ENCODE measurements around the gene PCSK5.

Gene PCSK5

GRCh38 chr9:76136986-76137385, 246.5 kb downstream of the PCSK5 start:
- H3K36me3 ChIP-seq, result no peaks in the 10 kb centered on the region
- no peak overlapping the region for H3K4me3 ChIP-seq (ENCODE audit: low read depth in 1 of 2, low read length in 1 of 2)
- TF ChIP-seq, protein P1, sequence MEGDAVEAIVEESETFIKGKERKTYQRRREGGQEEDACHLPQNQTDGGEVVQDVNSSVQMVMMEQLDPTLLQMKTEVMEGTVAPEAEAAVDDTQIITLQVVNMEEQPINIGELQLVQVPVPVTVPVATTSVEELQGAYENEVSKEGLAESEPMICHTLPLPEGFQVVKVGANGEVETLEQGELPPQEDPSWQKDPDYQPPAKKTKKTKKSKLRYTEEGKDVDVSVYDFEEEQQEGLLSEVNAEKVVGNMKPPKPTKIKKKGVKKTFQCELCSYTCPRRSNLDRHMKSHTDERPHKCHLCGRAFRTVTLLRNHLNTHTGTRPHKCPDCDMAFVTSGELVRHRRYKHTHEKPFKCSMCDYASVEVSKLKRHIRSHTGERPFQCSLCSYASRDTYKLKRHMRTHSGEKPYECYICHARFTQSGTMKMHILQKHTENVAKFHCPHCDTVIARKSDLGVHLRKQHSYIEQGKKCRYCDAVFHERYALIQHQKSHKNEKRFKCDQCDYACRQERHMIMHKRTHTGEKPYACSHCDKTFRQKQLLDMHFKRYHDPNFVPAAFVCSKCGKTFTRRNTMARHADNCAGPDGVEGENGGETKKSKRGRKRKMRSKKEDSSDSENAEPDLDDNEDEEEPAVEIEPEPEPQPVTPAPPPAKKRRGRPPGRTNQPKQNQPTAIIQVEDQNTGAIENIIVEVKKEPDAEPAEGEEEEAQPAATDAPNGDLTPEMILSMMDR (IDR thresholded peaks at IDR 0.05), result no peak
- H3K9me3 ChIP-seq, result no peaks in the 10 kb centered on the region
- H3K27me3 ChIP-seq, result no peaks in the 10 kb centered on the region
- no peak overlapping the region for H3K27ac ChIP-seq
- H3K4me1 ChIP-seq (ENCODE audit: control insufficient read depth in 1 of 2, insufficient read depth in 1 of 2, low read depth in 1 of 2, low read length in 1 of 2), result no peaks in the 10 kb centered on the region

DNA sequence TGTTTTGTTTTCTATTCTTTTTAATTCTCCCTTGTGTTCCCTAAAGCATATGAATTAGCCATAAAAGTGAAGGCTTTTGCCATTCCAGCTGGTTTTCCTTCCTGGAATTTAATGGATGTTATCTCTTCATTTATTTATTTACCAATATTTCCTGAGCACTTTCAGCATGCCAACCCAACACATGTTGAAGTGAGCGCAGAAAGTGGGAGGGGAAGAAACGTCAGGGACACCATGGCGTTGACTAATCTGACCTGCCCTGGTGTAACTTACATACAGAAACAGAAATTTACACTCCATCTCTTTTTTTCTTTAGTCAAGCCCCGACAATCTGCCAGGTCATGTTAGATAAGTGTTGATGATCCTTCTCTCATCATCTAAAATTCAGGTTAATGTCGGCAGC, 247.5 kb downstream of the PCSK5 start:
- TF ChIP-seq, protein P1 (IDR thresholded peaks at IDR 0.05), result no peak
- no peak overlapping the region for H3K4me3 ChIP-seq (ENCODE audit: low read depth in 1 of 2, low read length in 1 of 2)
- H3K9me3 ChIP-seq, result no peaks in the 10 kb centered on the region
- H3K36me3 ChIP-seq, result no peaks in the 10 kb centered on the region
- no peak overlapping the region for H3K27ac ChIP-seq
- no peaks in the 10 kb centered on the region for H3K4me1 ChIP-seq (ENCODE audit: control insufficient read depth in 1 of 2, insufficient read depth in 1 of 2, low read depth in 1 of 2, low read length in 1 of 2)
- H3K27me3 ChIP-seq, result no peaks in the 10 kb centered on the region

- no peaks in the 10 kb centered on the region for H3K4me1 ChIP-seq (ENCODE audit: control insufficient read depth in 1 of 2, insufficient read depth in 1 of 2, low read depth in 1 of 2, low read length in 1 of 2)
- H3K4me3 ChIP-seq (ENCODE audit: low read depth in 1 of 2, low read length in 1 of 2), result no peak overlapping the region
- H3K9me3 ChIP-seq, result no peaks in the 10 kb centered on the region
- H3K36me3 ChIP-seq, result no peaks in the 10 kb centered on the region
- no peak overlapping the region for H3K27ac ChIP-seq
- TF ChIP-seq, protein P1 (IDR thresholded peaks at IDR 0.05), result no peak
- no peaks in the 10 kb centered on the region for H3K27me3 ChIP-seq
These were observed 247.9 kb downstream of the PCSK5 start for GRCh38 chr9:76138360-76138759.

GRCh38 chr9:76143834-76144233, 253.4 kb downstream of the PCSK5 start:
- Histone ChIP-seq H3K4me3 (ENCODE audit: low read depth in 1 of 2, low read length in 1 of 2) (no peak overlapping the region), H3K36me3 (no peaks in the 10 kb centered on the region), H3K27me3 (no peaks in the 10 kb centered on the region), H3K27ac (no peak overlapping the region), H3K9me3 (no peaks in the 10 kb centered on the region), H3K4me1 (ENCODE audit: control insufficient read depth in 1 of 2, insufficient read depth in 1 of 2, low read depth in 1 of 2, low read length in 1 of 2) (peaks cover 7 to 19% of the 10 kb centered on the region in 2 experiments)
- TF ChIP-seq, protein P1 (IDR thresholded peaks at IDR 0.05), result no peak

GRCh38 chr9:76150013-76150412, 259.5 kb downstream of the PCSK5 start:
- H3K4me3 ChIP-seq (ENCODE audit: low read depth in 1 of 2, low read length in 1 of 2), result no peak overlapping the region
- H3K4me1 ChIP-seq (ENCODE audit: control insufficient read depth in 1 of 2, insufficient read depth in 1 of 2, low read depth in 1 of 2, low read length in 1 of 2), result peaks cover 7 to 13% of the 10 kb centered on the region in 2 experiments
- no peaks in the 10 kb centered on the region for H3K36me3 ChIP-seq
- TF ChIP-seq, protein P1 (IDR thresholded peaks at IDR 0.05), result no peak
- H3K9me3 ChIP-seq, result no peaks in the 10 kb centered on the region
- no peaks in the 10 kb centered on the region for H3K27me3 ChIP-seq
- H3K27ac ChIP-seq, result no peak overlapping the region

- TF ChIP-seq, protein P1 (IDR thresholded peaks at IDR 0.05), result no peak
- Histone ChIP-seq H3K4me1 (ENCODE audit: control insufficient read depth in 1 of 2, insufficient read depth in 1 of 2, low read depth in 1 of 2, low read length in 1 of 2) (peaks cover 7 to 13% of the 10 kb centered on the region in 2 experiments), H3K36me3 (no peaks in the 10 kb centered on the region), H3K4me3 (ENCODE audit: low read depth in 1 of 2, low read length in 1 of 2) (no peak overlapping the region), H3K27me3 (no peaks in the 10 kb centered on the region), H3K9me3 (no peaks in the 10 kb centered on the region), H3K27ac (no peak overlapping the region)
These were observed 260.8 kb downstream of the PCSK5 start for GRCh38 chr9:76151267-76151666.
